ENCODE data around the gene BICC1. TPM values are rescaled to one million over a fixed set of nuclear protein-coding genes. Genes with fewer than 3 reads are reported as not detected.

The BICC1 gene
- polyA plus RNA-seq, 3 donors, result 83.0 to 90.1 (median 89.3) TPM

DNA sequence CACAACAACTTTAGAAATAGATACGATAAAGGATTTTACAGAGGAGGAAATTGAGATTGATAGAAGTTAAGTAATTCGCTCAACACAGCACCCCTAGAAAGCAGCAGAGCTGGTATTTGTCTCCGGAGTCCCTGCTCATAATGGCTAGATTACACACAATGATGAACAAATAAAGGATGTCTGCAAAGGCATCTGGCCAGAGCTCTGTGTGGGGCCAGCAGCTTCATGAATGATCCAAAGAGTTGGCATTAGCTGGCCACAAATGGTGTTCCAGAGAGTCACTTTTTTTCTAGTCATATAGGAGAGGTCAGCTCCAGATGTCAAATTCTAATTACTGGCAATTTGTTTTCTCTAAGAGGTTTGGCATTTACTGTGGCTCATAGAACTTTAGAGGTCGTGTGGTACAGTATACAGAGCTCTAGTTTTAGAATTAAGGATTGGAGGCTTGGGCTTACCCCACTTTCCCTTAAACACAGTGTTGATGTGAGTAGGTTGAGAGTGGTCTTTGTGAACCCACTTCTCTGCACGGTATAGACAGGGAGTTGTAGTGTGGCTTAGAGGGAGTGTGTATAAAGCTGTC lies 186.2 kb downstream of the BICC1 start:
- DNase-seq (ENCODE audit: low read depth in 3 of 3, low spot score in 2 of 3), result no peak

- DNase-seq (ENCODE audit: low read depth in 3 of 3, low spot score in 2 of 3), result no peak
Measured at GRCh38 chr10:58700591-58700990, 187.9 kb downstream of the BICC1 start.

DNA sequence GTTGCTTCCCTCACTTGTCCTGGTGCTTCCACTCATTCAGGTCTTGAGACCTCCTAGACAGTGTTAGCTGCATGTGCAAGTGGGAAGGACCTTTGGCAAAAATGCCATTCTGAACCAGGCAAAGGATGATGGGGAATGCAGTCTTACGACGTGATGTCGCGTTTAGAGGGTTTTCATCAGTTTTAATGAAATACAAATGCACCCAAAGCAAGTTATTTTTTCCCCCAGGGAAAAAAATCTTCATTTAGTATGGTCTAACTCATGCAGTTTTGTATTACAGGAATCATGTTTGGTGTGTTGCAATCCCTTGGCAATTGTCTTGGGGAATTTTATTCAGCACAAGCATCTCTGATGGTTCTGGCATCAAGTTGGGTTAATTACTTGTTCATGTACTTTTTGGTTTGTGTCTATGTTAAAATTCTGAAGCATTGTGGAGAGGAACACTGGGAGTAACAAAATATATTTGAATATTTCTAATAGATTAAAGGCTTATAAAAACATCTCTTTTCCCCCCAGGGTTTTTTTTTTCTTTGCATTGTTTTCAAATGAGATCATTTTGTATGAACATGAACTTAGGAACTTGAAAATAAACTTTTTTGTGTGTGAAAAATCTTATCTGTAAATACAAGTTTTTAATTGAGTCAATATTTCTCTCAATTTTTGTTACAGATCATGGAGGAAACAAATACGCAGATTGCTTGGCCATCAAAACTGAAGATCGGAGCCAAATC lies 188.9 kb downstream of the BICC1 start:
- no peak for DNase-seq (ENCODE audit: low read depth in 3 of 3, low spot score in 2 of 3)

GRCh38 chr10:58704226-58704625 lies 191.6 kb downstream of the BICC1 start:
- DNase-seq (ENCODE audit: low read depth in 3 of 3, low spot score in 2 of 3), result no peak

GRCh38 chr10:58704671-58705141 lies 192.0 kb downstream of the BICC1 start:
- no peak for DNase-seq (ENCODE audit: low read depth in 3 of 3, low spot score in 2 of 3)

DNA sequence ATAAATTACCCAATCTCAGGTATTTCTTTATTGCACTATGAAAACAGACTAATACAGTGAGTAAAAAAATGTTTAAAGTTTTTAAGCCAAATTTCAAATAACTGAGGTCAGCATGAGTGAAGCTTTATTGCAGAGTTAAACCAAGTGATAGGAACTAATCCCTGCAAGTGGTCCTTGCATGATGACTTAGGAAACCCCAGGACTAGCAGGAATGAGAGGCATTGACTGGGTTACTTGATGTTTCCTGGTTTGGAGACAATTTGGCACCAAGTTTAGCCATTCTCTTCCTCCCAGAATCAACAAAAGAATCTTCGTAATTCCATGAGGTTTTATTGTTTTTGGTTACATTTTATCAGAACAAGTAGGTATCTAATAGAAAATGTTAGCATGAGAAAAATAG lies 194.2 kb downstream of the BICC1 start:
- no peak for DNase-seq (ENCODE audit: low read depth in 3 of 3, low spot score in 2 of 3)

DNA sequence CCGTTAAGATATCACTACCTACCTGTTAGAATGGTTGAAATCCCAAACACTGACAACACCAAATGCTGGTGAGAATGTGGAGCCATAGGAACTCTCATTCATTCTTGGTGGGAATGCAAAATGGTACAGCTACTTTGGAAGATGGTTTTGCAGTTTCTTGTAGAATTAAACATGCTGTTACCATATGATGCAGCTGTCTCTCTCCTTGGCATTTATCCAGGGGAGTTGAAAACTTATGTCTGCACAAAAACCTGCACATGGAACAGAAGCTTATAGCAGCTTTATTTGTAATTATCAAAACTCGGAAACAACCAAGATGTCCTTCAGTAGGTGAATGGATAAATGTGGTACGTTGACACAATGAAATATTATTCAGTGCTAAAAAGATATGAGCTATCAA lies 199.5 kb downstream of the BICC1 start:
- no peak for DNase-seq (ENCODE audit: low read depth in 3 of 3, low spot score in 2 of 3)

DNA sequence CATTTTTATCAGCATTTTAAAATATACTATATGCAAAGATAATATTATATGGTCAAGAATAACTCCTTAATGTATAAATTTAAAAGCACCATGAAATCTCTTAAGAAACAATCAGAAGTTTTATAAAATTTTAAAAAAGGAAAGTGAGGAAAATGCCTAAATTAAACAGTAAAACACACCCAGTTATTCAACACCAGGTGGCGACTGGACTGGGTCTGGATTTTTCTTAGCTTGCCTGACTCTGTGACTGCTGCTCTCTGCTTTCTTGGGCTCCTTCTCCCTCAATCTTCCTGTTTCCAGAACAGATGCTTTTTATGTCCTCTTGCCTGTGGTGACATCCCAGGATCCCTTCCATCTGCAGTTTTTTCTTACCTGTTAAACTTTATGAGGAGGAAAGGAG lies 200.3 kb downstream of the BICC1 start:
- no peak for DNase-seq (ENCODE audit: low read depth in 3 of 3, low spot score in 2 of 3)

GRCh38 chr10:58714409-58714808 lies 201.7 kb downstream of the BICC1 start:
- no peak for DNase-seq (ENCODE audit: low read depth in 3 of 3, low spot score in 2 of 3)

- DNase-seq (ENCODE audit: low read depth in 3 of 3, low spot score in 2 of 3), result no peak
Measured at GRCh38 chr10:58715061-58715460, 202.4 kb downstream of the BICC1 start.

DNA sequence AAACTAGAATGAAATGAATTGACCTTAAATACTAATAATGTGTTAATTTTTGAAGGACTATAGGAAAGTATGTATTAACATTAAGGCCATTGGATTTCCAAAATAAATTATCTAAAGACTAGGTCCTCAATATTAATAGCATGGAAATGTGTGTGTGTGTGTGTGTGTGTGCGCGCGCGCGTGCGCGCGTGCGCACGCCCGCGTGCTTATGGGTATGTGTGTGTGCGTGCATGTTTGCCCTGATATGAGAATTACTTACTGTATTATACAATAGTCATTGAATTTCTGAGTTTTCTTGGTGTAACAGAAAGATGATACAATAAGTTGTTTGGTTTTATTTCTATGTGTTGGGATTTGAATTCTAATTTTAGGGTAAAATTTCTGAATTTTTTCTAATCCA lies 205.9 kb downstream of the BICC1 start:
- no peak for DNase-seq (ENCODE audit: low read depth in 3 of 3, low spot score in 2 of 3)

- DNase-seq (ENCODE audit: low read depth in 3 of 3, low spot score in 2 of 3), result no peak
Measured at GRCh38 chr10:58721601-58722281, 209.1 kb downstream of the BICC1 start.

GRCh38 chr10:58723186-58723585 lies 210.5 kb downstream of the BICC1 start:
- no peak for DNase-seq (ENCODE audit: low read depth in 3 of 3, low spot score in 2 of 3)

- DNase-seq (ENCODE audit: low read depth in 3 of 3, low spot score in 2 of 3), result no peak
Measured at GRCh38 chr10:58723966-58724365, 211.3 kb downstream of the BICC1 start.

GRCh38 chr10:58724781-58725180 lies 212.1 kb downstream of the BICC1 start:
- no peak for DNase-seq (ENCODE audit: low read depth in 3 of 3, low spot score in 2 of 3)

GRCh38 chr10:58725901-58726300 lies 213.2 kb downstream of the BICC1 start:
- no peak for DNase-seq (ENCODE audit: low read depth in 3 of 3, low spot score in 2 of 3)

DNA sequence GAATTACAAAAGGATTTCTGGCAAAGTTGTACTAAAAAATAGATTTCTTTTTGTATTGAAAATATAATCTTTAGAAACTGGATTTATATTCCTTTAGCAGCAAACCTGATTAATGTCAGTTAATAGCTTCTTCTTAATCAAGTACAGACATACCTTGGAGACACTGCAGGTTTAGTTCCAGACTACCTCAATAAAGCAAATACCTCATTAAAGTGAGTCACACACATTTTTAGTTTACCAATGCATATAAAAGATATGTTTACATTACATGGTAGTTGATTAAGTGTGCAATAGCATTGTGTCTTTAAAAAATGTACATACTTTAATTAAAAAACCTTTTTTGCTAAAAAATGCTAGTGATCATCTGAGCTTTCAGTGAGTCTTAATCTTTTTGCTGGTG lies 215.0 kb downstream of the BICC1 start:
- no peak for DNase-seq (ENCODE audit: low read depth in 3 of 3, low spot score in 2 of 3)

GRCh38 chr10:58731276-58731675 lies 218.6 kb downstream of the BICC1 start:
- no peak for DNase-seq (ENCODE audit: low read depth in 3 of 3, low spot score in 2 of 3)

- no peak for DNase-seq (ENCODE audit: low read depth in 3 of 3, low spot score in 2 of 3)
Measured at GRCh38 chr10:58733436-58733835, 220.8 kb downstream of the BICC1 start.

GRCh38 chr10:58734116-58734515 lies 221.4 kb downstream of the BICC1 start:
- DNase-seq (ENCODE audit: low read depth in 3 of 3, low spot score in 2 of 3), result no peak

- DNase-seq (ENCODE audit: low read depth in 3 of 3, low spot score in 2 of 3), result no peak
Measured at GRCh38 chr10:58734664-58735063, 222.0 kb downstream of the BICC1 start.

- DNase-seq (ENCODE audit: low read depth in 3 of 3, low spot score in 2 of 3), result no peak
Measured at GRCh38 chr10:58735087-58735486, 222.4 kb downstream of the BICC1 start.

Measured in right renal cortex interstitium (tissue), 3 donors.